Stomach (tissue), 9 donors: ENCODE data around the gene SPINT3. TPM values are rescaled to one million over a fixed set of nuclear protein-coding genes. Genes with fewer than 3 reads are reported as not detected.

Source experiments
- DNase-seq, 2 donors: peaks; one replicate each; pipeline versions ENCODE4 v3.0.0 to v3.0.0-alpha.2; 2013 to 2019
- H3K27ac ChIP-seq, 5 donors: fragments of 200-600 bp in 4 of 5; sonication (generic) in 4 of 5; one replicate each; pipeline ENCODE4 v1.5.1; 2013 to 2019; ENCODE audit warnings: mild to moderate bottlenecking in 1 of 5, moderate library complexity in 1 of 5
- H3K27me3 ChIP-seq, 3 donors: fragments of 200-600 bp; sonication (generic); one replicate each; pipeline ENCODE4 v1.5.1; 2017 to 2019; ENCODE audit warnings: mixed run types in 1 of 3
- H3K36me3 ChIP-seq, 4 donors: fragments of 200-600 bp; sonication (generic); 1 replicate in 3 of 4; 2 replicates in 1 of 4; pipeline ENCODE4 v1.5.1; 2016 to 2019
- H3K4me1 ChIP-seq, 4 donors: fragments of 200-600 bp; sonication (generic); one replicate each; pipeline ENCODE4 v1.5.1; 2016 to 2019
- H3K4me3 ChIP-seq, 4 donors: fragments of 200-600 bp; sonication (generic) in 3 of 4; one replicate each; pipeline ENCODE4 v1.5.1; 2016 to 2019; ENCODE audit warnings: mild to moderate bottlenecking in 1 of 4
- H3K9me3 ChIP-seq, 4 donors: fragments of 200-600 bp; sonication (generic); one replicate each; pipeline ENCODE4 v1.5.1; 2016 to 2019
- EP300 ChIP-seq: sonication (generic); formaldehyde crosslinking; IDR thresholded peaks from one replicate; pipeline ENCODE4 v1.6.1; 2017; ENCODE audit warnings: antibody characterized with exemption
- POLR2A ChIP-seq, 4 donors: fragments of 450-650 bp; IDR thresholded peaks; one replicate each; pipeline ENCODE4 v1.6.1; 2016; ENCODE audit warnings: antibody characterized with exemption in 4 of 4, control low read depth in 2 of 4, mild to moderate bottlenecking in 1 of 4, moderate library complexity in 1 of 4
- POLR2AphosphoS5 ChIP-seq, 3 donors: sonication (generic); formaldehyde crosslinking; IDR thresholded peaks; one replicate each; pipeline ENCODE4 v1.6.1; 2016; ENCODE audit warnings: antibody characterized with exemption in 3 of 3
- WGBS, 5 donors: extraction: QIAGEN DNeasy Blood & Tissue Kit in 3 of 5; methylation state at CpG; one replicate each; pipeline versions ENCODE4 v1.1.5 to v1.1.7; 2013 to 2018; 5-methylcytosine and 5-hydroxymethylcytosine counted together
- intact Hi-C: fragments of 100-400 bp; cut with DNase I; formaldehyde crosslinking; loops from one replicate; pipeline ENCODE4 v1.15.1; 2023; ENCODE audit warnings: low total_unique reads
- polyA plus RNA-seq, 3 donors: library from polyadenylated mRNA; stranded (reverse); fragments of 200-250 nt; gene quantifications; one replicate each; pipeline ENCODE4 v1.2.3, GENCODE V29; 2013
- total RNA-seq, 5 donors: library from RNA; depleted of rRNA; stranded (reverse); fragments of >200 nt; gene quantifications; one replicate each; pipeline versions ENCODE4 v1.1.0 to v1.2.3, GENCODE V29; 2014 to 2016
- TF ChIP-seq, protein P1 (sequence below), 7 experiments: fragments of 450-650 bp in 4 of 7; fragments of 200-600 bp in 3 of 7; sonication (generic) in 3 of 7; IDR thresholded peaks; one replicate each; pipeline ENCODE4 v1.5.1; 2016 to 2019; ENCODE audit warnings: antibody characterized with exemption in 7 of 7, control low read depth in 2 of 7, mild to moderate bottlenecking in 1 of 7
- donor health status: healthy with polysubstance abuse.
- donor health status: Bipolar disorder and iron deficiency.
- donor health status: healthy.

Gene SPINT3
- total and polyA plus RNA-seq, 8 donors, result not detected

DNA sequence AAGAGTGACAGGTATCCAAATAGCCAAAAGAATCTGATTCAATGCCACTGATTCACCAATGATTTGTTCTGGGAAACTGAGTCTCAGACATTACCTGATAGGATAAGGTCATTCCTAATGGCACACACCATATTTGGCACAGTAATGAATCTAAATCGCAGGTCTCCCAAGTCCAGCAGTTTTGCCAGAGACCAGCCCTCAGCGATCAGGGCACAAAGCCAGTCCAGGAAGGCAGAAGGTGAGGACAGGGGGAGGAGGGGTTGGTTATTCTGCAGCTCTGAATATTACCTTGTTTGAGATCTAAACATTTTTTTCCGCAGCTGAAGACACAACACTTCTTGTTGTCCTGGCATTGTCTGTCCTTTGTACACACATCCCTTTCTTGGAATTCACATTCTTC, 29.9 kb upstream of the SPINT3 start:
- 67 to 75% (median 72%) methylated on average over 3 of the region's 3 CpGs for WGBS, 5 donors
- no peak overlapping the region for H3K27ac ChIP-seq
- no peak overlapping the region for H3K4me3 ChIP-seq
- no peaks in the 10 kb centered on the region for H3K36me3 ChIP-seq
- H3K27me3 ChIP-seq, result peaks cover 0 to 22% (median 1%) of the 10 kb centered on the region in 3 donors
- H3K4me1 ChIP-seq, result no peaks in the 10 kb centered on the region
- no peak for TF ChIP-seq POLR2AphosphoS5 (IDR thresholded peaks at IDR 0.05)
- TF ChIP-seq, protein P1, sequence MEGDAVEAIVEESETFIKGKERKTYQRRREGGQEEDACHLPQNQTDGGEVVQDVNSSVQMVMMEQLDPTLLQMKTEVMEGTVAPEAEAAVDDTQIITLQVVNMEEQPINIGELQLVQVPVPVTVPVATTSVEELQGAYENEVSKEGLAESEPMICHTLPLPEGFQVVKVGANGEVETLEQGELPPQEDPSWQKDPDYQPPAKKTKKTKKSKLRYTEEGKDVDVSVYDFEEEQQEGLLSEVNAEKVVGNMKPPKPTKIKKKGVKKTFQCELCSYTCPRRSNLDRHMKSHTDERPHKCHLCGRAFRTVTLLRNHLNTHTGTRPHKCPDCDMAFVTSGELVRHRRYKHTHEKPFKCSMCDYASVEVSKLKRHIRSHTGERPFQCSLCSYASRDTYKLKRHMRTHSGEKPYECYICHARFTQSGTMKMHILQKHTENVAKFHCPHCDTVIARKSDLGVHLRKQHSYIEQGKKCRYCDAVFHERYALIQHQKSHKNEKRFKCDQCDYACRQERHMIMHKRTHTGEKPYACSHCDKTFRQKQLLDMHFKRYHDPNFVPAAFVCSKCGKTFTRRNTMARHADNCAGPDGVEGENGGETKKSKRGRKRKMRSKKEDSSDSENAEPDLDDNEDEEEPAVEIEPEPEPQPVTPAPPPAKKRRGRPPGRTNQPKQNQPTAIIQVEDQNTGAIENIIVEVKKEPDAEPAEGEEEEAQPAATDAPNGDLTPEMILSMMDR (IDR thresholded peaks at IDR 0.05), result no peak
- TF ChIP-seq EP300, result no peak
- TF ChIP-seq POLR2A (IDR thresholded peaks at IDR 0.05), result no peak
- no peaks in the 10 kb centered on the region for H3K9me3 ChIP-seq
- intact Hi-C loops, result no loop called here
- DNase-seq, result no peak

DNA sequence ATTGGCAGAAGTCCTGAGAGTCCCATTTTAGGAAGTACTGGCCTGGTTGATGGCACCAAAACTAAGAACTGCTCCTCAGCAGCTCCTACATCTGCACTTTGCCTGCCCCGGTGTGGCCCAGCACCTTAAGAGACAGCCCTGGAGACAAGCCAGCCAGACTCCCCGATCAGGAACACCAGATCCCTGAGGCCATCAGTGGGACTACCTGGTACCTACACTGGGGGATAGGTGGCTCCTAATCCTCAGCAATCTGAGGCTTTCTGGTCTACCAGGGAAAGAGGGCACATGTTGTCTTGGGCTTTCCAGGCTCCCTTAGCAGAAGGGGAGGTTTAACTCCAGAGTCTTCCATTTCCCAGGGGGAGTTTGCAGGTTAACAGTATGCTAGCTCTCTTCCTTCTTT, 24.0 kb upstream of the SPINT3 start, which contains the start of gene WFDC6:
TSS of gene WFDC6 (minus strand) at position 101 of the 400 bp plus-strand sequence. CDS start at position 26, 75 bp downstream.
- no peak within 1 kb of the TSS for H3K4me3 ChIP-seq
- H3K27ac ChIP-seq, result no peak within 1 kb of the TSS
- H3K27me3 ChIP-seq, result peaks cover 0 to 59% (median 19%) of the 10 kb centered on the region in 3 donors
- intact Hi-C loops, result no loop called here
- H3K4me1 ChIP-seq, result no peaks in the 10 kb centered on the region
- DNase-seq, result no peak
- TF ChIP-seq, protein P1 (IDR thresholded peaks at IDR 0.05), result no peak
- no peak for TF ChIP-seq POLR2AphosphoS5 (IDR thresholded peaks at IDR 0.05)
- TF ChIP-seq POLR2A (IDR thresholded peaks at IDR 0.05), result no peak
- TF ChIP-seq EP300, result no peak
- no peaks in the 10 kb centered on the region for H3K36me3 ChIP-seq
- WGBS, 5 donors, result 64 to 87% (median 81%) methylated on average over 2 of the region's 2 CpGs
- H3K9me3 ChIP-seq, result no peaks in the 10 kb centered on the region

DNA sequence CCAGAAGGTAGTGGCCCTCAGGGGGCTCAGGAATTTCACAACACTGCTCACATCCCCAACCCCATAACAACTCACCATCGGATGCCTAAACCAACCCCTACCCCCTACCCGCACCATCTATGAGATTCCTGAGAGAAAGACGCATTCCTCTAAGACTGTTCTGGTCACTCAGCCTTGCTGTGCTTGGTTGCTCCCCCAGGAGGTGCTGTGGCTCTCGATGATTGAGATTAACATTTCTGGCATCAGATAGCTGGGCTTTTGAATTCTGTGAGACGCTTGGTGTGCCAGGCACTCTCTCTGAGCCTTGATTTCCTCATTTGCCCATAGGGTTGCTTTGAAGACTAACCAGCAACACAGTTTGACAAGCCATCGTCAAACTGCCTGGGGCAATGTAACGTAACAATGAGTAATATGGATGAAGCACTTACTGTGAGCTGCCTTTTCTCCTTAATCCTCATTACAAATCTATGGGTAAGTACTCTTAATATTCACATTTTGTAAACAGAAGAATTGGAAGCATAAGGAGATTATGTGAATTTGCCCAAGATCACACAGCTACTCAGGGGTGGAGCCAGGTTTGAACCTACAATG, 22.9 kb upstream of the SPINT3 start:
- intact Hi-C loops, result no loop called here

DNA sequence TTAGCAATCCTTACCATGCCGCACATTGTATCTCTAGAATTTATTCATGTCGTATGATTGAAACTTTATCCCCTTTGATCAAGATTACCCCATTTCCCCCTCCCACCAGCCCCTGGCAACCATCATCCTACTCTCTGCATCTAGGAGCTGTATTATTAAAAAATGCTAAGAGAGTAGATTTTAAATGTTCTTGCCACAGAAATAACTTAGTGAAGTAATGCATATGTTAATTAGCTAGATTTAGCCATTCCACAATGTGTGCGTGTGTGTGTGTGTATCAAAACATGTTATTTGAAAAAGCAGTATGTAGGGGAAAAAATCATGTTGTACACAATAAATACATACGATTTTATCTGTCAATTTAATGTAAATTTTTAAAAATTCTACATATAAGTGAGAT, 11.9 kb upstream of the SPINT3 start:
- H3K4me3 ChIP-seq, result no peak overlapping the region
- no peaks in the 10 kb centered on the region for H3K36me3 ChIP-seq
- no peak overlapping the region for H3K27ac ChIP-seq
- H3K9me3 ChIP-seq, result no peaks in the 10 kb centered on the region
- intact Hi-C loops, result no loop called here
- TF ChIP-seq, protein P1 (IDR thresholded peaks at IDR 0.05), result no peak
- TF ChIP-seq POLR2AphosphoS5 (IDR thresholded peaks at IDR 0.05), result no peak
- no peak for TF ChIP-seq EP300
- TF ChIP-seq POLR2A (IDR thresholded peaks at IDR 0.05), result no peak
- H3K4me1 ChIP-seq, result no peaks in the 10 kb centered on the region
- DNase-seq, result no peak
- peaks cover 0 to 47% (median 7%) of the 10 kb centered on the region in 3 donors for H3K27me3 ChIP-seq
- WGBS, 5 donors, result 68 to 75% (median 71%) methylated on average over 4 of the region's 4 CpGs

More for the DNA sequence above, 22.9 kb upstream of the SPINT3 start:
- Histone ChIP-seq H3K9me3 (no peaks in the 10 kb centered on the region), H3K4me3 (no peak overlapping the region), H3K4me1 (no peaks in the 10 kb centered on the region), H3K27me3 (peaks cover 0 to 64% (median 19%) of the 10 kb centered on the region in 3 donors), H3K27ac (no peak overlapping the region), H3K36me3 (no peaks in the 10 kb centered on the region)
- WGBS, 5 donors, result 51 to 68% (median 61%) methylated on average over 7 of the region's 7 CpGs
- DNase-seq, result no peak
- TF ChIP-seq, protein P1 (IDR thresholded peaks at IDR 0.05), result no peak
- TF ChIP-seq POLR2AphosphoS5 (IDR thresholded peaks at IDR 0.05) (no peak), EP300 (no peak)
